H1 (cell line): Measurements from ENCODE around the gene NEDD1. TPM values are rescaled to one million over a fixed set of nuclear protein-coding genes. Genes with fewer than 3 reads are reported as not detected.
A peak's percentile ranks its signal among the peaks of the same experiment; 100 is the strongest.

ENCODE experiments used
- CTCF ChIA-PET: fragments of 300-600 bp; sonication (Branson Sonifier 250); formaldehyde crosslinking; loops from one replicate; lab custom pipeline; 2021; ENCODE audit not compliant: partially characterized antibody; lab: Charles Lee
- POLR2A ChIA-PET: fragments of 300-600 bp; sonication (Branson Sonifier 250); formaldehyde crosslinking; loops from one replicate; lab custom pipeline; 2021; ENCODE audit warnings: inconsistent platforms; ENCODE audit not compliant: partially characterized antibody; lab: Charles Lee
- DNase-seq, 2 experiments: peaks; one replicate each; pipeline versions ENCODE4 v3.0.0 to v3.0.0-alpha.2; 2010 to 2022; ENCODE audit warnings: low spot score in 2 of 2, low read depth in 1 of 2, mixed read lengths in 1 of 2
- FAIRE-seq: peaks from 2 replicates; lab custom pipeline; 2011; peaks lifted over from hg19 to GRCh38; lab: Jason Lieb, UNC
- H2AFZ ChIP-seq: 2 replicates; pipeline ENCODE4 v1.8.1; 2012; ENCODE audit warnings: low read length, inconsistent platforms
- H2AK5ac ChIP-seq: 2 replicates; pipeline ENCODE4 v1.6.1; 2013; ENCODE audit warnings: low read depth, low read length
- H2BK120ac ChIP-seq: replicated peaks from 2 replicates; pipeline ENCODE3; 2013; ENCODE audit warnings: low read depth, low read length, inconsistent platforms
- H2BK12ac ChIP-seq: 2 replicates; pipeline ENCODE4 v1.6.1; 2013; ENCODE audit warnings: low read depth, low read length
- H2BK15ac ChIP-seq: 2 replicates; pipeline ENCODE4 v1.6.1; 2013; ENCODE audit warnings: low read length
- H2BK20ac ChIP-seq: 2 replicates; pipeline ENCODE4 v1.6.1; 2013; ENCODE audit warnings: low read length
- H2BK5ac ChIP-seq: 2 replicates; pipeline ENCODE4 v1.6.1; 2013; ENCODE audit warnings: low read depth, low read length
- H3K14ac ChIP-seq: 2 replicates; pipeline ENCODE4 v1.6.1; 2013; ENCODE audit warnings: inconsistent platforms; ENCODE audit not compliant: insufficient read length
- H3K18ac ChIP-seq: 2 replicates; pipeline ENCODE4 v1.6.1; 2013; ENCODE audit warnings: low read length; ENCODE audit errors: extremely low read depth
- H3K23ac ChIP-seq: 2 replicates; pipeline ENCODE4 v1.6.1; 2013; ENCODE audit warnings: inconsistent platforms; ENCODE audit not compliant: insufficient read length
- H3K23me2 ChIP-seq: 2 replicates; pipeline ENCODE4 v1.6.1; 2013; ENCODE audit warnings: low read depth, low read length
- H3K27ac ChIP-seq: 2 replicates; pipeline ENCODE4 v1.6.1; 2011; ENCODE audit warnings: low read depth, low read length, inconsistent platforms
- H3K27me3 ChIP-seq, 4 experiments: replicated peaks in 1 of 4; 1 replicate in 1 of 4; 2 replicates in 3 of 4; pipeline versions ENCODE4 v1.6.1 to v1.8.1; 2011 to 2013; ENCODE audit warnings: low read length in 3 of 4, mild to moderate bottlenecking in 3 of 4, inconsistent platforms in 2 of 4, mixed read lengths in 2 of 4, moderate library complexity in 1 of 4; ENCODE audit not compliant: control insufficient read depth in 3 of 4, insufficient read depth in 3 of 4; ENCODE audit errors: extremely low read depth in 1 of 4
- H3K36me3 ChIP-seq, 4 experiments: 2 replicates each; pipeline versions ENCODE4 v1.6.1 to v1.8.1; 2011 to 2013; ENCODE audit warnings: mild to moderate bottlenecking in 4 of 4, low read length in 3 of 4, moderate library complexity in 2 of 4, control low read depth in 1 of 4, inconsistent platforms in 1 of 4; ENCODE audit not compliant: insufficient read depth in 4 of 4, control insufficient read depth in 2 of 4
- H3K4ac ChIP-seq: replicated peaks from 2 replicates; pipeline ENCODE3; 2013; ENCODE audit warnings: low read length, low read depth, mixed read lengths, inconsistent platforms; ENCODE audit not compliant: insufficient read length
- H3K4me1 ChIP-seq, 4 experiments: replicated peaks in 1 of 4; 1 replicate in 1 of 4; 2 replicates in 3 of 4; pipeline versions ENCODE4 v1.6.1 to v1.8.1; 2011 to 2013; ENCODE audit warnings: low read length in 3 of 4, inconsistent platforms in 2 of 4, mixed read lengths in 1 of 4; ENCODE audit not compliant: insufficient read depth in 4 of 4, control insufficient read depth in 3 of 4
- H3K4me2 ChIP-seq, 2 experiments: 2 replicates each; pipeline versions ENCODE4 v1.6.1 to v1.8.1; 2011 to 2013; ENCODE audit warnings: low read depth in 2 of 2, low read length in 2 of 2, control low read depth in 1 of 2, inconsistent platforms in 1 of 2, mild to moderate bottlenecking in 1 of 2; ENCODE audit not compliant: insufficient read depth in 1 of 2
- H3K4me3 ChIP-seq, 4 experiments: fragments of 200-600, 300-600 bp in 1 of 4; sonication (generic), shearing (Covaris generic), sonication (Bioruptor Twin) in 1 of 4; 2 replicates each; pipeline versions ENCODE4 v1.5.1 to v1.8.1; 2011 to 2016; ENCODE audit warnings: low read length in 4 of 4, low read depth in 3 of 4, control low read depth in 2 of 4, inconsistent platforms in 2 of 4, mild to moderate bottlenecking in 2 of 4, mixed read lengths in 1 of 4, moderate library complexity in 1 of 4; ENCODE audit not compliant: insufficient read depth in 2 of 4; ENCODE audit errors: extremely low read depth in 1 of 4
- H3K56ac ChIP-seq: replicated peaks from 2 replicates; pipeline ENCODE3; 2013; ENCODE audit warnings: low read depth, mild to moderate bottlenecking, mixed read lengths, low read length, inconsistent platforms; ENCODE audit not compliant: insufficient read length
- H3K79me1 ChIP-seq: 2 replicates; pipeline ENCODE4 v1.6.1; 2013; ENCODE audit warnings: low read depth, low read length, control low read depth
- H3K79me2 ChIP-seq, 2 experiments: 2 replicates each; pipeline versions ENCODE4 v1.6.1 to v1.8.1; 2012 to 2013; ENCODE audit warnings: low read length in 2 of 2, mild to moderate bottlenecking in 2 of 2, inconsistent platforms in 1 of 2; ENCODE audit not compliant: insufficient read depth in 2 of 2, control insufficient read depth in 1 of 2
- H3K9ac ChIP-seq, 4 experiments: replicated peaks in 1 of 4; 1 replicate in 1 of 4; 2 replicates in 3 of 4; pipeline versions ENCODE4 v1.6.1 to v1.8.1; 2011 to 2013; ENCODE audit warnings: low read depth in 3 of 4, low read length in 3 of 4, control low read depth in 2 of 4, mild to moderate bottlenecking in 2 of 4, moderate library complexity in 2 of 4, inconsistent platforms in 1 of 4; ENCODE audit errors: extremely low read depth in 1 of 4
- H3K9me3 ChIP-seq, 2 experiments: 2 replicates each; pipeline versions ENCODE4 v1.6.1 to v1.8.1; 2012 to 2013; ENCODE audit warnings: mild to moderate bottlenecking in 2 of 2, moderate library complexity in 2 of 2, control low read depth in 1 of 2, inconsistent platforms in 1 of 2, low read depth in 1 of 2, low read length in 1 of 2, mixed read lengths in 1 of 2; ENCODE audit not compliant: insufficient read depth in 2 of 2
- H4K20me1 ChIP-seq, 2 experiments: replicated peaks in 1 of 2; 2 replicates each; pipeline versions ENCODE3 to v1.8.1; 2011 to 2013; ENCODE audit warnings: inconsistent platforms in 2 of 2, low read length in 2 of 2, mild to moderate bottlenecking in 1 of 2; ENCODE audit not compliant: insufficient read depth in 2 of 2, control insufficient read depth in 1 of 2
- H4K5ac ChIP-seq: 2 replicates; pipeline ENCODE4 v1.6.1; 2013; ENCODE audit warnings: low read length, low read depth, mixed read lengths, inconsistent platforms; ENCODE audit not compliant: insufficient read length
- H4K8ac ChIP-seq: 2 replicates; pipeline ENCODE4 v1.8.0; 2013; ENCODE audit warnings: mild to moderate bottlenecking, moderate library complexity, low read length, inconsistent platforms; ENCODE audit not compliant: insufficient read depth; ENCODE audit errors: extremely low read depth
- H4K91ac ChIP-seq: replicated peaks from 2 replicates; pipeline ENCODE3; 2013; ENCODE audit warnings: low read length, mixed read lengths, inconsistent platforms; ENCODE audit not compliant: insufficient read length
- CTCF ChIP-seq, 3 experiments: IDR thresholded peaks; 1 replicate in 2 of 3; 2 replicates in 1 of 3; pipeline versions ENCODE4 v1.5.1 to v1.6.1; 2011; ENCODE audit warnings: low read length in 3 of 3, mild to moderate bottlenecking in 3 of 3, inconsistent platforms in 2 of 3, low read depth in 1 of 3, moderate library complexity in 1 of 3; ENCODE audit not compliant: insufficient read depth in 1 of 3; ENCODE audit errors: control extremely low read depth in 1 of 3
- EZH2 ChIP-seq: fragments of 200-600 bp; sonication (generic); IDR thresholded peaks from 2 replicates; pipeline ENCODE4 v1.7.1; 2012; ENCODE audit warnings: low read depth, mild to moderate bottlenecking, moderate library complexity, low read length, inconsistent platforms; ENCODE audit not compliant: severe bottlenecking
- RAD21 ChIP-seq, 2 experiments: IDR thresholded peaks in 1 of 2; conservative IDR thresholded peaks in 1 of 2; 2 replicates each; pipeline ENCODE4 v1.6.1; 2011; ENCODE audit warnings: low read depth in 2 of 2, low read length in 2 of 2, improper control_type of control experiment in 1 of 2, inconsistent platforms in 1 of 2, mild to moderate bottlenecking in 1 of 2, moderate library complexity in 1 of 2
- WGBS, 2 experiments: shearing (Covaris generic) in 1 of 2; methylation state at CpG; one replicate each; pipeline versions ENCODE4 v1.1.6 to v1.1.7; 2013 to 2015; ENCODE audit warnings: low lambda C conversion rate in 2 of 2, mixed read lengths in 2 of 2, inconsistent platforms in 1 of 2, low coverage in 1 of 2, missing lambda C conversion rate in 1 of 2; ENCODE audit not compliant: insufficient replicate concordance in 2 of 2, insufficient coverage in 1 of 2, insufficient read length in 1 of 2; ENCODE audit errors: extremely low coverage in 1 of 2, missing lambda C conversion rate in 1 of 2; 5-methylcytosine and 5-hydroxymethylcytosine counted together
- polyA plus RNA-seq, 7 experiments: library from polyadenylated mRNA; depleted of rRNA in 3 of 7; stranded (reverse) in 5 of 7; unstranded in 2 of 7; fragments of >200 nt in 5 of 7; fragments of 200-250 nt in 2 of 7; gene quantifications; 1 replicate in 5 of 7; 2 replicates in 1 of 7; 4 replicates in 1 of 7; pipeline versions ENCODE4 v1.2.1 to v1.2.3, GENCODE V29; 2011 to 2013; ENCODE audit warnings: missing spikeins in 2 of 7, mixed read lengths in 2 of 7
- total RNA-seq: library from RNA; stranded (reverse); fragmentation: NEBNext Ultra II Directional; extraction: Animal tissue kit (Norgen Biotek cat#: 25700); gene quantifications from 2 replicates; pipeline ENCODE4 v1.2.1, GENCODE V29; 2021

The NEDD1 gene
- total and polyA plus RNA-seq, 2 of the 8 experiments (the other 6 are each of a cell fraction or from before 2014, with no cell fraction given), result 9.0 to 26.6 TPM

GRCh38 chr12:96986883-96987523, 79.9 kb downstream of the NEDD1 start:
- Histone ChIP-seq H2AFZ (no peak overlapping the region), H3K9me3 (no peaks in the 10 kb centered on the region), H3K79me1 (no peaks in the 10 kb centered on the region), H3K18ac (no peak overlapping the region), H4K8ac (no peak overlapping the region), H3K4me2 (peak overlapping the region in 1 of 2 experiments; percentile 25; a peak in 2 of 4 replicates), H2BK20ac (no peak overlapping the region), H4K20me1 (no peaks in the 10 kb centered on the region), H4K91ac (no peak overlapping the region), H3K4ac (no peak overlapping the region), H3K36me3 (no peaks in the 10 kb centered on the region), H3K23me2 (peaks cover 5% of the 10 kb centered on the region; the same call in 1 of the 2 replicates), H3K9ac (no peak overlapping the region), H3K27ac (no peak overlapping the region), H2BK15ac (no peak overlapping the region), H3K56ac (no peak overlapping the region), H2BK5ac (no peak overlapping the region), H2BK12ac (no peak overlapping the region), H3K4me1 (peaks cover 0 to 14% (median 5%) of the 10 kb centered on the region in 4 experiments; a peak in 3 of 7 replicates), H2AK5ac (no peak overlapping the region), H2BK120ac (no peak overlapping the region), H3K27me3 (peaks cover 0 to 3% (median 2%) of the 10 kb centered on the region in 4 experiments; a peak in 3 of 7 replicates), H3K79me2 (no peaks in the 10 kb centered on the region), H3K4me3 (peak overlapping the region in 1 of 4 experiments; percentile 66; a peak in 1 of 8 replicates), H4K5ac (peak overlapping the region; percentile 19), H3K23ac (no peak overlapping the region), H3K14ac (no peak overlapping the region)
- TF ChIP-seq CTCF (IDR thresholded peaks at IDR 0.05; ENCODE audit: control extremely low read depth in 1 of 3, insufficient read depth in 1 of 3, low read depth in 1 of 3, low read length in 3 of 3), result peak in 2 of 3 experiments; percentile 41 to 52; a peak in 2 of 4 replicates
- TF ChIP-seq RAD21 (IDR thresholded peaks at IDR 0.05 in 1 of 2, conservative IDR thresholded peaks at IDR 0.05 in 1 of 2; ENCODE audit: low read depth in 2 of 2, low read length in 2 of 2), result peak; percentile 74 to 75
- no peak for TF ChIP-seq EZH2
- 0% methylated on average over 2 of the region's 2 CpGs; no CpG with 5 or more reads in 1 of the 2 experiments for WGBS, 2 experiments
- DNase-seq (no peak), FAIRE-seq (no peak)
- ChIA-PET CTCF (interaction anchor here (0.7 to 8.2 kb wide), 43 partner anchors 9 to 1393 kb away, joined by 3 to 98 read pairs (median 4); no protein-coding TSS in a partner anchor), POLR2A (interaction anchor here (0.9 kb wide), 1 partner anchor 527 kb away, joined by 3 read pairs; no protein-coding TSS in a partner anchor)
